ENCODE measurements around the gene SRPK1. TPM values are rescaled to one million over a fixed set of nuclear protein-coding genes. Genes with fewer than 3 reads are reported as not detected.

The SRPK1 gene
- total and polyA plus RNA-seq, 4 donors = 9.6 to 78.9 (median 23.6) TPM

- no peak overlapping the region for H3K27ac ChIP-seq (ENCODE audit: low read depth in 1 of 2, low read length in 1 of 2)
- TF ChIP-seq, protein P1, sequence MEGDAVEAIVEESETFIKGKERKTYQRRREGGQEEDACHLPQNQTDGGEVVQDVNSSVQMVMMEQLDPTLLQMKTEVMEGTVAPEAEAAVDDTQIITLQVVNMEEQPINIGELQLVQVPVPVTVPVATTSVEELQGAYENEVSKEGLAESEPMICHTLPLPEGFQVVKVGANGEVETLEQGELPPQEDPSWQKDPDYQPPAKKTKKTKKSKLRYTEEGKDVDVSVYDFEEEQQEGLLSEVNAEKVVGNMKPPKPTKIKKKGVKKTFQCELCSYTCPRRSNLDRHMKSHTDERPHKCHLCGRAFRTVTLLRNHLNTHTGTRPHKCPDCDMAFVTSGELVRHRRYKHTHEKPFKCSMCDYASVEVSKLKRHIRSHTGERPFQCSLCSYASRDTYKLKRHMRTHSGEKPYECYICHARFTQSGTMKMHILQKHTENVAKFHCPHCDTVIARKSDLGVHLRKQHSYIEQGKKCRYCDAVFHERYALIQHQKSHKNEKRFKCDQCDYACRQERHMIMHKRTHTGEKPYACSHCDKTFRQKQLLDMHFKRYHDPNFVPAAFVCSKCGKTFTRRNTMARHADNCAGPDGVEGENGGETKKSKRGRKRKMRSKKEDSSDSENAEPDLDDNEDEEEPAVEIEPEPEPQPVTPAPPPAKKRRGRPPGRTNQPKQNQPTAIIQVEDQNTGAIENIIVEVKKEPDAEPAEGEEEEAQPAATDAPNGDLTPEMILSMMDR (IDR thresholded peaks at IDR 0.05; ENCODE audit: control extremely low read depth, extremely low read depth) = no peak
- WGBS, 2 donors = 64 to 70% methylated on average over 4 of the region's 4 CpGs
- H3K4me3 ChIP-seq = no peak overlapping the region
- no peak for DNase-seq
- no peak for ATAC-seq (ENCODE audit: insufficient read depth, low FRiP score)
- H3K9me3 ChIP-seq (ENCODE audit: control insufficient read depth in 4 of 4, insufficient read depth in 3 of 4, low read length in 3 of 4) = peaks cover 0 to 3% (median 0%) of the 10 kb centered on the region in 4 donors
- peaks cover 0 to 15% (median 14%) of the 10 kb centered on the region in 3 donors for H3K27me3 ChIP-seq (ENCODE audit: control insufficient read depth in 3 of 3, insufficient read depth in 3 of 3, low read length in 2 of 3)
- H3K36me3 ChIP-seq (ENCODE audit: control insufficient read depth in 4 of 4, insufficient read depth in 4 of 4, low read length in 4 of 4) = no peaks in the 10 kb centered on the region
- no peaks in the 10 kb centered on the region for H3K4me1 ChIP-seq (ENCODE audit: control insufficient read depth in 5 of 5, insufficient read depth in 5 of 5, low read length in 5 of 5)
- H3K9ac ChIP-seq (ENCODE audit: insufficient read depth in 1 of 2, low read length in 2 of 2) = no peak overlapping the region
Observed at GRCh38 chr6:35788423-35788982, 132.4 kb downstream of the SRPK1 start.

GRCh38 chr6:35787266-35788218 is 133.4 kb downstream of the SRPK1 start:
- no peaks in the 10 kb centered on the region for H3K4me1 ChIP-seq (ENCODE audit: control insufficient read depth in 5 of 5, insufficient read depth in 5 of 5, low read length in 5 of 5)
- peaks cover 0 to 3% (median 0%) of the 10 kb centered on the region in 4 donors for H3K9me3 ChIP-seq (ENCODE audit: control insufficient read depth in 4 of 4, insufficient read depth in 3 of 4, low read length in 3 of 4)
- H3K27me3 ChIP-seq (ENCODE audit: control insufficient read depth in 3 of 3, insufficient read depth in 3 of 3, low read length in 2 of 3) = peaks cover 0 to 15% (median 14%) of the 10 kb centered on the region in 3 donors
- WGBS, 2 donors = 79 to 91% methylated on average over 13 of the region's 13 CpGs
- H3K27ac ChIP-seq (ENCODE audit: low read depth in 1 of 2, low read length in 1 of 2) = no peak overlapping the region
- no peaks in the 10 kb centered on the region for H3K36me3 ChIP-seq (ENCODE audit: control insufficient read depth in 4 of 4, insufficient read depth in 4 of 4, low read length in 4 of 4)
- no peak overlapping the region for H3K4me3 ChIP-seq
- DNase-seq (no peak), ATAC-seq (ENCODE audit: insufficient read depth, low FRiP score) (no peak)
- no peak overlapping the region for H3K9ac ChIP-seq (ENCODE audit: insufficient read depth in 1 of 2, low read length in 2 of 2)
- TF ChIP-seq, protein P1 (IDR thresholded peaks at IDR 0.05; ENCODE audit: control extremely low read depth, extremely low read depth) = no peak

- WGBS, 2 donors = 43 to 50% methylated on average over 25 of the region's 25 CpGs
- Histone ChIP-seq H3K27me3 (ENCODE audit: control insufficient read depth in 3 of 3, insufficient read depth in 3 of 3, low read length in 2 of 3) (peaks cover 0 to 15% (median 14%) of the 10 kb centered on the region in 3 donors), H3K27ac (ENCODE audit: low read depth in 1 of 2, low read length in 1 of 2) (no peak overlapping the region), H3K9me3 (ENCODE audit: control insufficient read depth in 4 of 4, insufficient read depth in 3 of 4, low read length in 3 of 4) (peaks cover 0 to 3% (median 0%) of the 10 kb centered on the region in 4 donors), H3K4me3 (no peak overlapping the region), H3K9ac (ENCODE audit: insufficient read depth in 1 of 2, low read length in 2 of 2) (no peak overlapping the region), H3K36me3 (ENCODE audit: control insufficient read depth in 4 of 4, insufficient read depth in 4 of 4, low read length in 4 of 4) (no peaks in the 10 kb centered on the region), H3K4me1 (ENCODE audit: control insufficient read depth in 5 of 5, insufficient read depth in 5 of 5, low read length in 5 of 5) (no peaks in the 10 kb centered on the region)
- ATAC-seq (ENCODE audit: insufficient read depth, low FRiP score) (no peak), DNase-seq (no peak)
- TF ChIP-seq, protein P1 (IDR thresholded peaks at IDR 0.05; ENCODE audit: control extremely low read depth, extremely low read depth) = no peak
Observed at GRCh38 chr6:35786810-35787209, 134.1 kb downstream of the SRPK1 start.

Measured in lung (tissue), 12 donors.